Measurements from ENCODE around the gene PPP1R3F.
"Not testable (repeated sequence)": the region's sequence is repeated elsewhere in the genome, so short reads cannot be mapped to it uniquely, and the experiment has no call there.

The PPP1R3F gene

GRCh38 chrX:49273181-49273727 is 3.7 kb downstream of the PPP1R3F start:
- no peak for DNase-seq (ENCODE audit: low spot score)

GRCh38 chrX:49276207-49276606 is 6.6 kb downstream of the PPP1R3F start:
- DNase-seq (ENCODE audit: low spot score) = no peak

GRCh38 chrX:49276671-49277534 is 7.3 kb downstream of the PPP1R3F start:
- DNase-seq (ENCODE audit: low spot score) = no peak

GRCh38 chrX:49277535-49277830 is 7.9 kb downstream of the PPP1R3F start:
- DNase-seq (ENCODE audit: low spot score) = no peak

- no peak for DNase-seq (ENCODE audit: low spot score)
Measured at GRCh38 chrX:49278081-49278480, 8.5 kb downstream of the PPP1R3F start.

- DNase-seq (ENCODE audit: low spot score) = no peak
Measured at GRCh38 chrX:49282647-49283011, 13.0 kb downstream of the PPP1R3F start.

GRCh38 chrX:49284212-49284611 is 14.6 kb downstream of the PPP1R3F start:
- no peak for DNase-seq (ENCODE audit: low spot score)

- DNase-seq (ENCODE audit: low spot score) = no peak
Measured at GRCh38 chrX:49286136-49286535, 16.5 kb downstream of the PPP1R3F start.

- no peak for DNase-seq (ENCODE audit: low spot score)
Measured at GRCh38 chrX:49286581-49286980, 17.0 kb downstream of the PPP1R3F start.

- no peak for DNase-seq (ENCODE audit: low spot score)
Measured at GRCh38 chrX:49287665-49288064, 18.1 kb downstream of the PPP1R3F start.

- no peak for DNase-seq (ENCODE audit: low spot score)
Measured at GRCh38 chrX:49290215-49290614, 20.6 kb downstream of the PPP1R3F start.

GRCh38 chrX:49291615-49292337 is 22.2 kb downstream of the PPP1R3F start:
- peak; percentile 14 for DNase-seq (ENCODE audit: low spot score)

- DNase-seq (ENCODE audit: low spot score) = no peak
Measured at GRCh38 chrX:49292400-49293362, 23.1 kb downstream of the PPP1R3F start.

GRCh38 chrX:49299293-49299692 is 29.7 kb downstream of the PPP1R3F start:
- not testable (repeated sequence) for DNase-seq (ENCODE audit: low spot score)

- no peak for DNase-seq (ENCODE audit: low spot score)
Measured at GRCh38 chrX:49300703-49301102, 31.1 kb downstream of the PPP1R3F start.

- DNase-seq (ENCODE audit: low spot score) = no peak
Measured at GRCh38 chrX:49303346-49303745, 33.8 kb downstream of the PPP1R3F start, which contains the start of gene GAGE10. GAGE10 (plus strand) TSS chrX:49303646; CDS start chrX:49304860, 1,214 bp downstream.

- not testable (repeated sequence) for DNase-seq (ENCODE audit: low spot score)
Measured at GRCh38 chrX:49307775-49308174, 38.2 kb downstream of the PPP1R3F start.

- DNase-seq (ENCODE audit: low spot score) = no peak
Measured at GRCh38 chrX:49308604-49309269, 39.1 kb downstream of the PPP1R3F start.

GRCh38 chrX:49309401-49309981 is 39.9 kb downstream of the PPP1R3F start:
- no peak for DNase-seq (ENCODE audit: low spot score)

GRCh38 chrX:49310371-49310770 is 40.8 kb downstream of the PPP1R3F start:
- no peak for DNase-seq (ENCODE audit: low spot score)

- no peak for DNase-seq (ENCODE audit: low spot score)
Measured at GRCh38 chrX:49312176-49312575, 42.6 kb downstream of the PPP1R3F start.
